HuH-7.5 (cell line): Measurements from ENCODE around the gene NSMF.
"Not testable (repeated sequence)": the region's sequence is repeated elsewhere in the genome, so short reads cannot be mapped to it uniquely, and the experiment has no call there.

Experiments used
- DNase-seq: peaks from one replicate; pipeline ENCODE4 v3.0.0; 2011; ENCODE audit warnings: low spot score

Gene NSMF

GRCh38 chr9:137477778-137478612, 18.9 kb upstream of the NSMF start:
- no peak for DNase-seq

GRCh38 chr9:137476856-137477255, 17.7 kb upstream of the NSMF start:
- no peak for DNase-seq

- no peak for DNase-seq
Observed at GRCh38 chr9:137475666-137476065, 16.5 kb upstream of the NSMF start.

GRCh38 chr9:137474271-137474670, 15.1 kb upstream of the NSMF start:
- DNase-seq = no peak

- DNase-seq = no peak
Observed at GRCh38 chr9:137470785-137471184, 11.7 kb upstream of the NSMF start.

- DNase-seq = no peak
Observed at GRCh38 chr9:137467896-137468295, 8.8 kb upstream of the NSMF start.

GRCh38 chr9:137467161-137467581, 8.0 kb upstream of the NSMF start:
- DNase-seq = no peak

- not testable (repeated sequence) for DNase-seq
Observed at GRCh38 chr9:137466389-137467085, 7.4 kb upstream of the NSMF start.

- DNase-seq = no peak
Observed at GRCh38 chr9:137465720-137466388, 6.7 kb upstream of the NSMF start.

GRCh38 chr9:137465000-137465719, 6.0 kb upstream of the NSMF start:
- DNase-seq = no peak

- no peak for DNase-seq
Observed at GRCh38 chr9:137464291-137464999, 5.3 kb upstream of the NSMF start.

GRCh38 chr9:137463931-137464290, 4.8 kb upstream of the NSMF start:
- DNase-seq = no peak

GRCh38 chr9:137462986-137463930, 4.1 kb upstream of the NSMF start:
- no peak for DNase-seq

- no peak for DNase-seq
Observed at GRCh38 chr9:137462396-137462985, 3.4 kb upstream of the NSMF start.

- DNase-seq = no peak
Observed at GRCh38 chr9:137461663-137462395, 2.7 kb upstream of the NSMF start.

GRCh38 chr9:137461316-137461662, 2.2 kb upstream of the NSMF start:
- no peak for DNase-seq

GRCh38 chr9:137460363-137461315, 1.5 kb upstream of the NSMF start:
- DNase-seq = no peak

GRCh38 chr9:137459601-137460362, 648 bp upstream of the NSMF start:
- DNase-seq = peak; percentile 71
